Heart right ventricle (tissue), 16 donors: ENCODE results near the gene FAM222B. TPM values are rescaled to one million over a fixed set of nuclear protein-coding genes. Genes with fewer than 3 reads are reported as not detected.

Experiments used
- ATAC-seq, 8 donors: fragments of 200-7000 bp; cut with Tn5 transposase; one replicate each; pipeline ENCODE4 v1.9.1; 2020; ENCODE audit warnings: mild to moderate bottlenecking in 8 of 8, moderate library complexity in 8 of 8, moderate number of reproducible peaks in 1 of 8
- DNase-seq, 2 donors: peaks; one replicate each; pipeline ENCODE4 v3.0.0-alpha.2; 2020
- H3K27ac ChIP-seq, 10 donors: fragments of 200-600 bp; sonication (generic) in 2 of 10; one replicate each; pipeline versions ENCODE4 v1.5.0 to v1.8.0; 2020 to 2022; ENCODE audit warnings: mild to moderate bottlenecking in 3 of 10
- H3K27me3 ChIP-seq, 7 donors: fragments of 200-600 bp; one replicate each; pipeline ENCODE4 v1.8.0; 2021 to 2022; ENCODE audit warnings: mild to moderate bottlenecking in 2 of 7
- H3K36me3 ChIP-seq, 9 donors: fragments of 200-600 bp; sonication (generic) in 1 of 9; one replicate each; pipeline versions ENCODE4 v1.5.0 to v1.8.0; 2020 to 2022; ENCODE audit warnings: mild to moderate bottlenecking in 2 of 9
- H3K4me1 ChIP-seq, 9 donors: fragments of 200-600 bp; sonication (generic) in 1 of 9; one replicate each; pipeline versions ENCODE4 v1.5.0 to v1.8.0; 2020 to 2022; ENCODE audit warnings: mild to moderate bottlenecking in 4 of 9
- H3K4me3 ChIP-seq, 10 donors: fragments of 200-600 bp; sonication (generic) in 2 of 10; one replicate each; pipeline versions ENCODE4 v1.5.0 to v1.8.0; 2020 to 2022; ENCODE audit warnings: mild to moderate bottlenecking in 7 of 10, moderate library complexity in 2 of 10
- H3K9me3 ChIP-seq, 11 donors: fragments of 200-600 bp in 10 of 11; sonication (generic) in 2 of 11; one replicate each; pipeline versions ENCODE4 v1.5.0 to v1.8.0; 2013 to 2022; ENCODE audit warnings: mild to moderate bottlenecking in 2 of 11, control low read depth in 1 of 11, moderate library complexity in 1 of 11
- CTCF ChIP-seq, 9 donors: fragments of 200-600 bp; sonication (generic) in 2 of 9; IDR thresholded peaks; one replicate each; pipeline versions ENCODE4 v1.5.0 to v1.8.0; 2021 to 2022; ENCODE audit warnings: antibody characterized with exemption in 9 of 9, mild to moderate bottlenecking in 5 of 9, moderate library complexity in 1 of 9
- WGBS, 2 donors: extraction: QIAGEN DNeasy Blood & Tissue Kit; methylation state at CpG; one replicate each; pipeline ENCODE4 v1.1.7; 2013; ENCODE audit warnings: inconsistent platforms in 1 of 2; 5-methylcytosine and 5-hydroxymethylcytosine counted together
- intact Hi-C, 10 donors: fragments of 100-400 bp; cut with DNase I; formaldehyde crosslinking; loops; one replicate each; pipeline versions ENCODE4 v1.11.1 to v1.14.2; 2022
- polyA plus RNA-seq, 2 donors: library from polyadenylated mRNA; stranded (reverse); fragments of 200-250 nt; gene quantifications; one replicate each; pipeline ENCODE4 v1.2.3, GENCODE V29; 2013
- total RNA-seq, 10 donors: library from RNA; stranded (reverse); fragmentation: NEBNext Ultra II Directional in 3 of 10; extraction: Animal tissue kit (Norgen Biotek cat#: 25700) in 3 of 10; gene quantifications; one replicate each; pipeline versions ENCODE4 v1.2.1 to v1.2.4, GENCODE V29; 2021 to 2023
- donor health status: Arrhythmogenic right ventricular cardiomyopathy.
- donor health status: ischemic (EF 13 %, LVEDD 7.1; RV severe dilation, severe dysfunction).
- donor health status: healthy with polysubstance abuse.
- donor health status: DM: no; HTN: yes; CAD: no.
- donor health status: DM: no; HTN: no; CAD: no.
- donor health status: ischemic (EF 25% LVEDD 6.9; RV normal size, moderate dysfunction).
- donor health status: ischemic (EF 25% LVEDD 5.7; RV mildly dilated, moderate dysfunction).
- donor health status: healthy.
- donor health status: DM: yes; HTN: yes; CAD: no.
- donor health status: Ischemic cardiomyopathy.
- donor health status: ischemic (EF 35%, LVEDD 5.7; RV mildly dilated, moderate dysfunction).
- donor health status: nonischemic (EF 11% LVEDD 7.7; RV severe dilation, severe dysfunction).
- donor health status: DM: yes; HTN: yes; CAD: no.
- donor health status: PGD.
- donor health status: ischemic (EF 29% LVEDD 5.4; RV normal size, mild dysfunction).
- donor health status: nonischemic (EF 23%, LVEDD 6.1; RV moderate dilation, normal function).

Gene FAM222B
- total and polyA plus RNA-seq, 12 donors = 8.7 to 19.4 (median 15.3) TPM

GRCh38 chr17:28862561-28862960 lies 20.0 kb upstream of the FAM222B start:
- Histone ChIP-seq H3K4me1 (no peaks in the 10 kb centered on the region), H3K27me3 (no peaks in the 10 kb centered on the region), H3K36me3 (peaks cover 0 to 49% (median 24%) of the 10 kb centered on the region in 9 donors), H3K9me3 (no peaks in the 10 kb centered on the region), H3K4me3 (no peak overlapping the region), H3K27ac (no peak overlapping the region)
- TF ChIP-seq CTCF (IDR thresholded peaks at IDR 0.05) = no peak
- intact Hi-C loops = loop anchor here in 1 of 10 donors (10.0 kb wide), 1 partner anchor 98 kb away; no protein-coding TSS in a partner anchor
- WGBS, 2 donors = 90 to 92% methylated on average over 3 of the region's 3 CpGs
- ATAC-seq = no peak
- DNase-seq = no peak

- Histone ChIP-seq H3K4me1 (no peaks in the 10 kb centered on the region), H3K27ac (no peak overlapping the region), H3K4me3 (no peak overlapping the region), H3K27me3 (no peaks in the 10 kb centered on the region), H3K9me3 (no peaks in the 10 kb centered on the region), H3K36me3 (peaks cover 0 to 59% (median 27%) of the 10 kb centered on the region in 9 donors)
- DNase-seq (no peak), ATAC-seq (no peak)
- intact Hi-C loops = loop anchor here in 1 of 10 donors (10.0 kb wide), 1 partner anchor 97 kb away; no protein-coding TSS in a partner anchor
- TF ChIP-seq CTCF (IDR thresholded peaks at IDR 0.05) = no peak
- WGBS, 2 donors = 68 to 73% methylated on average over 8 of the region's 8 CpGs
Measured at GRCh38 chr17:28861393-28862203, 19.0 kb upstream of the FAM222B start.

- Histone ChIP-seq H3K4me3 (no peak overlapping the region), H3K27ac (no peak overlapping the region), H3K4me1 (peaks cover 3 to 9% (median 5%) of the 10 kb centered on the region in 9 donors), H3K27me3 (no peaks in the 10 kb centered on the region), H3K36me3 (peaks cover 0 to 65% (median 27%) of the 10 kb centered on the region in 9 donors), H3K9me3 (no peaks in the 10 kb centered on the region)
- no peak for TF ChIP-seq CTCF (IDR thresholded peaks at IDR 0.05)
- intact Hi-C loops = loop anchor here in 1 of 10 donors (10.0 kb wide), 1 partner anchor 96 kb away; no protein-coding TSS in a partner anchor
- no peak for DNase-seq
- ATAC-seq = no peak
- WGBS, 2 donors = 90 to 92% methylated on average over 4 of the region's 4 CpGs
Measured at GRCh38 chr17:28860363-28860808, 17.8 kb upstream of the FAM222B start.

GRCh38 chr17:28858801-28859355 lies 16.3 kb upstream of the FAM222B start:
- Histone ChIP-seq H3K4me3 (no peak overlapping the region), H3K27ac (no peak overlapping the region), H3K9me3 (no peaks in the 10 kb centered on the region), H3K27me3 (no peaks in the 10 kb centered on the region), H3K36me3 (peaks cover 0 to 65% (median 27%) of the 10 kb centered on the region in 9 donors), H3K4me1 (peaks cover 5 to 16% (median 12%) of the 10 kb centered on the region in 9 donors)
- TF ChIP-seq CTCF (IDR thresholded peaks at IDR 0.05) = no peak
- ATAC-seq (no peak), DNase-seq (no peak)
- intact Hi-C loops = loop anchor here in 4 of 10 donors (5.0 to 10.0 kb wide), 3 partner anchors 38 to 94 kb away; partner anchors contain the start of genes FLOT2 (in 2 of the 4) and DHRS13 (in 1 of the 4)
- 44 to 49% methylated on average over 2 of the region's 2 CpGs for WGBS, 2 donors
